H1 (cell line): ENCODE results near the gene LAYN. TPM values are rescaled to one million over a fixed set of nuclear protein-coding genes. Genes with fewer than 3 reads are reported as not detected.

Source experiments
- CTCF ChIA-PET: fragments of 300-600 bp; sonication (Branson Sonifier 250); formaldehyde crosslinking; loops from one replicate; lab custom pipeline; 2021; ENCODE audit not compliant: partially characterized antibody; lab: Charles Lee
- POLR2A ChIA-PET: fragments of 300-600 bp; sonication (Branson Sonifier 250); formaldehyde crosslinking; loops from one replicate; lab custom pipeline; 2021; ENCODE audit warnings: inconsistent platforms; ENCODE audit not compliant: partially characterized antibody; lab: Charles Lee
- DNase-seq, 2 experiments: peaks; one replicate each; pipeline versions ENCODE4 v3.0.0 to v3.0.0-alpha.2; 2010 to 2022; ENCODE audit warnings: low spot score in 2 of 2, low read depth in 1 of 2, mixed read lengths in 1 of 2
- FAIRE-seq: peaks from 2 replicates; lab custom pipeline; 2011; peaks lifted over from hg19 to GRCh38; lab: Jason Lieb, UNC
- H2AFZ ChIP-seq: 2 replicates; pipeline ENCODE4 v1.8.1; 2012; ENCODE audit warnings: low read length, inconsistent platforms
- H2AK5ac ChIP-seq: 2 replicates; pipeline ENCODE4 v1.6.1; 2013; ENCODE audit warnings: low read depth, low read length
- H2BK120ac ChIP-seq: replicated peaks from 2 replicates; pipeline ENCODE3; 2013; ENCODE audit warnings: low read depth, low read length, inconsistent platforms
- H2BK12ac ChIP-seq: 2 replicates; pipeline ENCODE4 v1.6.1; 2013; ENCODE audit warnings: low read depth, low read length
- H2BK15ac ChIP-seq: 2 replicates; pipeline ENCODE4 v1.6.1; 2013; ENCODE audit warnings: low read length
- H2BK20ac ChIP-seq: 2 replicates; pipeline ENCODE4 v1.6.1; 2013; ENCODE audit warnings: low read length
- H2BK5ac ChIP-seq: 2 replicates; pipeline ENCODE4 v1.6.1; 2013; ENCODE audit warnings: low read depth, low read length
- H3K14ac ChIP-seq: 2 replicates; pipeline ENCODE4 v1.6.1; 2013; ENCODE audit warnings: inconsistent platforms; ENCODE audit not compliant: insufficient read length
- H3K18ac ChIP-seq: 2 replicates; pipeline ENCODE4 v1.6.1; 2013; ENCODE audit warnings: low read length; ENCODE audit errors: extremely low read depth
- H3K23ac ChIP-seq: 2 replicates; pipeline ENCODE4 v1.6.1; 2013; ENCODE audit warnings: inconsistent platforms; ENCODE audit not compliant: insufficient read length
- H3K23me2 ChIP-seq: 2 replicates; pipeline ENCODE4 v1.6.1; 2013; ENCODE audit warnings: low read depth, low read length
- H3K27ac ChIP-seq: 2 replicates; pipeline ENCODE4 v1.6.1; 2011; ENCODE audit warnings: low read depth, low read length, inconsistent platforms
- H3K27me3 ChIP-seq, 4 experiments: replicated peaks in 1 of 4; 1 replicate in 1 of 4; 2 replicates in 3 of 4; pipeline versions ENCODE4 v1.6.1 to v1.8.1; 2011 to 2013; ENCODE audit warnings: low read length in 3 of 4, mild to moderate bottlenecking in 3 of 4, inconsistent platforms in 2 of 4, mixed read lengths in 2 of 4, moderate library complexity in 1 of 4; ENCODE audit not compliant: control insufficient read depth in 3 of 4, insufficient read depth in 3 of 4; ENCODE audit errors: extremely low read depth in 1 of 4
- H3K36me3 ChIP-seq, 4 experiments: 2 replicates each; pipeline versions ENCODE4 v1.6.1 to v1.8.1; 2011 to 2013; ENCODE audit warnings: mild to moderate bottlenecking in 4 of 4, low read length in 3 of 4, moderate library complexity in 2 of 4, control low read depth in 1 of 4, inconsistent platforms in 1 of 4; ENCODE audit not compliant: insufficient read depth in 4 of 4, control insufficient read depth in 2 of 4
- H3K4ac ChIP-seq: replicated peaks from 2 replicates; pipeline ENCODE3; 2013; ENCODE audit warnings: low read length, low read depth, mixed read lengths, inconsistent platforms; ENCODE audit not compliant: insufficient read length
- H3K4me1 ChIP-seq, 4 experiments: replicated peaks in 1 of 4; 1 replicate in 1 of 4; 2 replicates in 3 of 4; pipeline versions ENCODE4 v1.6.1 to v1.8.1; 2011 to 2013; ENCODE audit warnings: low read length in 3 of 4, inconsistent platforms in 2 of 4, mixed read lengths in 1 of 4; ENCODE audit not compliant: insufficient read depth in 4 of 4, control insufficient read depth in 3 of 4
- H3K4me2 ChIP-seq, 2 experiments: 2 replicates each; pipeline versions ENCODE4 v1.6.1 to v1.8.1; 2011 to 2013; ENCODE audit warnings: low read depth in 2 of 2, low read length in 2 of 2, control low read depth in 1 of 2, inconsistent platforms in 1 of 2, mild to moderate bottlenecking in 1 of 2; ENCODE audit not compliant: insufficient read depth in 1 of 2
- H3K4me3 ChIP-seq, 4 experiments: fragments of 200-600, 300-600 bp in 1 of 4; sonication (generic), shearing (Covaris generic), sonication (Bioruptor Twin) in 1 of 4; 2 replicates each; pipeline versions ENCODE4 v1.5.1 to v1.8.1; 2011 to 2016; ENCODE audit warnings: low read length in 4 of 4, low read depth in 3 of 4, control low read depth in 2 of 4, inconsistent platforms in 2 of 4, mild to moderate bottlenecking in 2 of 4, mixed read lengths in 1 of 4, moderate library complexity in 1 of 4; ENCODE audit not compliant: insufficient read depth in 2 of 4; ENCODE audit errors: extremely low read depth in 1 of 4
- H3K56ac ChIP-seq: replicated peaks from 2 replicates; pipeline ENCODE3; 2013; ENCODE audit warnings: low read depth, mild to moderate bottlenecking, mixed read lengths, low read length, inconsistent platforms; ENCODE audit not compliant: insufficient read length
- H3K79me1 ChIP-seq: 2 replicates; pipeline ENCODE4 v1.6.1; 2013; ENCODE audit warnings: low read depth, low read length, control low read depth
- H3K79me2 ChIP-seq, 2 experiments: 2 replicates each; pipeline versions ENCODE4 v1.6.1 to v1.8.1; 2012 to 2013; ENCODE audit warnings: low read length in 2 of 2, mild to moderate bottlenecking in 2 of 2, inconsistent platforms in 1 of 2; ENCODE audit not compliant: insufficient read depth in 2 of 2, control insufficient read depth in 1 of 2
- H3K9ac ChIP-seq, 4 experiments: replicated peaks in 1 of 4; 1 replicate in 1 of 4; 2 replicates in 3 of 4; pipeline versions ENCODE4 v1.6.1 to v1.8.1; 2011 to 2013; ENCODE audit warnings: low read depth in 3 of 4, low read length in 3 of 4, control low read depth in 2 of 4, mild to moderate bottlenecking in 2 of 4, moderate library complexity in 2 of 4, inconsistent platforms in 1 of 4; ENCODE audit errors: extremely low read depth in 1 of 4
- H3K9me3 ChIP-seq, 2 experiments: 2 replicates each; pipeline versions ENCODE4 v1.6.1 to v1.8.1; 2012 to 2013; ENCODE audit warnings: mild to moderate bottlenecking in 2 of 2, moderate library complexity in 2 of 2, control low read depth in 1 of 2, inconsistent platforms in 1 of 2, low read depth in 1 of 2, low read length in 1 of 2, mixed read lengths in 1 of 2; ENCODE audit not compliant: insufficient read depth in 2 of 2
- H4K20me1 ChIP-seq, 2 experiments: replicated peaks in 1 of 2; 2 replicates each; pipeline versions ENCODE3 to v1.8.1; 2011 to 2013; ENCODE audit warnings: inconsistent platforms in 2 of 2, low read length in 2 of 2, mild to moderate bottlenecking in 1 of 2; ENCODE audit not compliant: insufficient read depth in 2 of 2, control insufficient read depth in 1 of 2
- H4K5ac ChIP-seq: 2 replicates; pipeline ENCODE4 v1.6.1; 2013; ENCODE audit warnings: low read length, low read depth, mixed read lengths, inconsistent platforms; ENCODE audit not compliant: insufficient read length
- H4K8ac ChIP-seq: 2 replicates; pipeline ENCODE4 v1.8.0; 2013; ENCODE audit warnings: mild to moderate bottlenecking, moderate library complexity, low read length, inconsistent platforms; ENCODE audit not compliant: insufficient read depth; ENCODE audit errors: extremely low read depth
- H4K91ac ChIP-seq: replicated peaks from 2 replicates; pipeline ENCODE3; 2013; ENCODE audit warnings: low read length, mixed read lengths, inconsistent platforms; ENCODE audit not compliant: insufficient read length
- CBX5 ChIP-seq: fragments of 300-800, 300-1000 bp; sonication (generic); IDR thresholded peaks from 2 replicates; pipeline ENCODE4 v1.7.1; 2016; ENCODE audit warnings: antibody characterized with exemption, low read length, low read depth
- GTF2F1 ChIP-seq: IDR thresholded peaks from 2 replicates; pipeline ENCODE4 v1.6.1; 2012; ENCODE audit warnings: low read depth, low read length, improper control_type of control experiment, borderline replicate concordance
- JUND ChIP-seq: IDR thresholded peaks from 2 replicates; pipeline ENCODE4 v1.6.1; 2011; ENCODE audit warnings: mild to moderate bottlenecking, improper control_type of control experiment, low read length
- MAFK ChIP-seq: IDR thresholded peaks from 2 replicates; pipeline ENCODE4 v1.6.1; 2012; ENCODE audit warnings: low read depth, mild to moderate bottlenecking, improper control_type of control experiment, low read length
- RFX5 ChIP-seq: IDR thresholded peaks from 2 replicates; pipeline ENCODE4 v1.6.1; 2011; ENCODE audit warnings: low read depth, low read length, improper control_type of control experiment, borderline replicate concordance
- RXRA ChIP-seq: IDR thresholded peaks from 2 replicates; pipeline ENCODE4 v1.6.1; 2011; ENCODE audit warnings: low read depth, mild to moderate bottlenecking, low read length, moderate library complexity; ENCODE audit not compliant: insufficient read depth
- SRF ChIP-seq: IDR thresholded peaks from 2 replicates; pipeline ENCODE4 v1.6.1; 2011; ENCODE audit warnings: mild to moderate bottlenecking, low read depth, low read length, moderate library complexity
- WGBS, 2 experiments: shearing (Covaris generic) in 1 of 2; methylation state at CpG; one replicate each; pipeline versions ENCODE4 v1.1.6 to v1.1.7; 2013 to 2015; ENCODE audit warnings: low lambda C conversion rate in 2 of 2, mixed read lengths in 2 of 2, inconsistent platforms in 1 of 2, low coverage in 1 of 2, missing lambda C conversion rate in 1 of 2; ENCODE audit not compliant: insufficient replicate concordance in 2 of 2, insufficient coverage in 1 of 2, insufficient read length in 1 of 2; ENCODE audit errors: extremely low coverage in 1 of 2, missing lambda C conversion rate in 1 of 2; 5-methylcytosine and 5-hydroxymethylcytosine counted together
- polyA plus RNA-seq, 7 experiments: library from polyadenylated mRNA; depleted of rRNA in 3 of 7; stranded (reverse) in 5 of 7; unstranded in 2 of 7; fragments of >200 nt in 5 of 7; fragments of 200-250 nt in 2 of 7; gene quantifications; 1 replicate in 5 of 7; 2 replicates in 1 of 7; 4 replicates in 1 of 7; pipeline versions ENCODE4 v1.2.1 to v1.2.3, GENCODE V29; 2011 to 2013; ENCODE audit warnings: missing spikeins in 2 of 7, mixed read lengths in 2 of 7
- total RNA-seq: library from RNA; stranded (reverse); fragmentation: NEBNext Ultra II Directional; extraction: Animal tissue kit (Norgen Biotek cat#: 25700); gene quantifications from 2 replicates; pipeline ENCODE4 v1.2.1, GENCODE V29; 2021
- TF ChIP-seq, protein P1 (sequence below): IDR thresholded peaks from 2 replicates; pipeline ENCODE4 v1.6.1; 2011; ENCODE audit warnings: low read depth, mild to moderate bottlenecking, low read length; ENCODE audit not compliant: insufficient read depth
- TF ChIP-seq, protein P2 (sequence below), 3 experiments: IDR thresholded peaks; 1 replicate in 2 of 3; 2 replicates in 1 of 3; pipeline versions ENCODE4 v1.5.1 to v1.6.1; 2011; ENCODE audit warnings: low read length in 3 of 3, mild to moderate bottlenecking in 3 of 3, inconsistent platforms in 2 of 3, low read depth in 1 of 3, moderate library complexity in 1 of 3; ENCODE audit not compliant: insufficient read depth in 1 of 3; ENCODE audit errors: control extremely low read depth in 1 of 3

Gene LAYN
- total and polyA plus RNA-seq, 2 of the 8 experiments (the other 6 are each of a cell fraction or from before 2014, with no cell fraction given) = 4.2 to 9.3 TPM

DNA sequence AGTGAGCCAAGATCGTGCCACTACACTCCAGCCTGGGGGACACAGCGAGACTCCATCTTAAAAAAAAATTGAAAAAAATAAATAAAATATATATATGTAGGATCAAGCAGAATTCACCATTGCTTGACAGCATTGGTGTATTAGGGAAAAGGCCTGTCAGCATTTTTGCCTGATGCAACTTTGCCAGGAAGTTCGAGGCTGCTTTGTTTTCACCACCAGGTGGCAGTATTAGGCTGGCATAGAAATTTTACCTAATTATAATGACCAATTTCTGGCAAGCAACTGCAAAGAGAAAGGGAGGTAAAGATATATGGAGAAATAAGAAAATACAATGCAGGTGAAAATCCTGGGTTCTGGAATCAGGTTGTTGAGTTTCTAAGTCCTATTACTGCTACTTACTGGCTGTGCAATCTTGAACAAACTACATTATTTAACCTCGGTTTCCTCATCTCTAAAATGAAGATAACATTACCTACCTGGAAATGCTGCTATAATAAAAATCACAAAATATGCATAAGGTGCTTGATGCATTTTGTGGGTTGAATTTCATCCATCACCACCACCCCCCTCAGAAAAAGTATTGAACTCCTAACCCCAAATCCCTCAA lies 24.7 kb downstream of the LAYN start:
- Histone ChIP-seq H3K79me2 (no peaks in the 10 kb centered on the region), H3K9ac (no peak overlapping the region), H3K23ac (no peak overlapping the region), H2BK120ac (no peak overlapping the region), H3K18ac (peak overlapping the region; percentile 13; the same call in 1 of the 2 replicates), H3K27ac (no peak overlapping the region), H2BK12ac (no peak overlapping the region; the same call in 1 of the 2 replicates), H3K23me2 (no peaks in the 10 kb centered on the region), H2AFZ (no peak overlapping the region), H2BK5ac (no peak overlapping the region), H3K4me3 (no peak overlapping the region), H4K20me1 (no peaks in the 10 kb centered on the region), H2BK15ac (no peak overlapping the region), H2AK5ac (no peak overlapping the region), H4K5ac (no peak overlapping the region), H3K4me1 (peaks cover 0 to 6% (median 4%) of the 10 kb centered on the region in 4 experiments; a peak in 4 of 7 replicates), H3K14ac (no peak overlapping the region), H4K8ac (no peak overlapping the region), H4K91ac (no peak overlapping the region), H3K4me2 (no peak overlapping the region), H3K9me3 (no peaks in the 10 kb centered on the region), H3K4ac (no peak overlapping the region), H3K79me1 (no peaks in the 10 kb centered on the region), H3K27me3 (no peaks in the 10 kb centered on the region), H3K36me3 (no peaks in the 10 kb centered on the region), H3K56ac (no peak overlapping the region), H2BK20ac (no peak overlapping the region)
- WGBS, 2 experiments = 55% methylated on average over 4 of the region's 4 CpGs; no CpG with 5 or more reads in 1 of the 2 experiments
- DNase-seq (peak in 1 of 2 experiments; percentile 72), FAIRE-seq (peak; percentile 87)
- ChIA-PET CTCF (interaction anchor here (0.6 to 3.6 kb wide), 19 partner anchors 12 to 1297 kb away, joined by 3 to 30 read pairs (median 4); no protein-coding TSS in a partner anchor), POLR2A (interaction anchor here (0.7 to 1.5 kb wide), 2 partner anchors 33 to 201 kb away, joined by 3 read pairs; partner anchors contain the start of gene PPP2R1B)
- TF ChIP-seq JUND = no peak
- TF ChIP-seq, protein P1, sequence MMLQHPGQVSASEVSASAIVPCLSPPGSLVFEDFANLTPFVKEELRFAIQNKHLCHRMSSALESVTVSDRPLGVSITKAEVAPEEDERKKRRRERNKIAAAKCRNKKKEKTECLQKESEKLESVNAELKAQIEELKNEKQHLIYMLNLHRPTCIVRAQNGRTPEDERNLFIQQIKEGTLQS = no peak
- peak; percentile 96 for TF ChIP-seq MAFK
- TF ChIP-seq SRF = no peak
- TF ChIP-seq GTF2F1 = no peak
- TF ChIP-seq RFX5 = no peak
- TF ChIP-seq, protein P2, sequence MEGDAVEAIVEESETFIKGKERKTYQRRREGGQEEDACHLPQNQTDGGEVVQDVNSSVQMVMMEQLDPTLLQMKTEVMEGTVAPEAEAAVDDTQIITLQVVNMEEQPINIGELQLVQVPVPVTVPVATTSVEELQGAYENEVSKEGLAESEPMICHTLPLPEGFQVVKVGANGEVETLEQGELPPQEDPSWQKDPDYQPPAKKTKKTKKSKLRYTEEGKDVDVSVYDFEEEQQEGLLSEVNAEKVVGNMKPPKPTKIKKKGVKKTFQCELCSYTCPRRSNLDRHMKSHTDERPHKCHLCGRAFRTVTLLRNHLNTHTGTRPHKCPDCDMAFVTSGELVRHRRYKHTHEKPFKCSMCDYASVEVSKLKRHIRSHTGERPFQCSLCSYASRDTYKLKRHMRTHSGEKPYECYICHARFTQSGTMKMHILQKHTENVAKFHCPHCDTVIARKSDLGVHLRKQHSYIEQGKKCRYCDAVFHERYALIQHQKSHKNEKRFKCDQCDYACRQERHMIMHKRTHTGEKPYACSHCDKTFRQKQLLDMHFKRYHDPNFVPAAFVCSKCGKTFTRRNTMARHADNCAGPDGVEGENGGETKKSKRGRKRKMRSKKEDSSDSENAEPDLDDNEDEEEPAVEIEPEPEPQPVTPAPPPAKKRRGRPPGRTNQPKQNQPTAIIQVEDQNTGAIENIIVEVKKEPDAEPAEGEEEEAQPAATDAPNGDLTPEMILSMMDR (IDR thresholded peaks at IDR 0.05; ENCODE audit: control extremely low read depth in 1 of 3, insufficient read depth in 1 of 3, low read depth in 1 of 3, low read length in 3 of 3) = peak; percentile 6 to 74 (median 72)
- no peak for TF ChIP-seq RXRA
- no peak for TF ChIP-seq CBX5
